ENCODE results near the gene HOXA13. TPM values are rescaled to one million over a fixed set of nuclear protein-coding genes. Genes with fewer than 3 reads are reported as not detected.

Gene HOXA13
- total RNA-seq, 1 donor from 2014 or later = 14.5 TPM

- TF ChIP-seq, protein P1, sequence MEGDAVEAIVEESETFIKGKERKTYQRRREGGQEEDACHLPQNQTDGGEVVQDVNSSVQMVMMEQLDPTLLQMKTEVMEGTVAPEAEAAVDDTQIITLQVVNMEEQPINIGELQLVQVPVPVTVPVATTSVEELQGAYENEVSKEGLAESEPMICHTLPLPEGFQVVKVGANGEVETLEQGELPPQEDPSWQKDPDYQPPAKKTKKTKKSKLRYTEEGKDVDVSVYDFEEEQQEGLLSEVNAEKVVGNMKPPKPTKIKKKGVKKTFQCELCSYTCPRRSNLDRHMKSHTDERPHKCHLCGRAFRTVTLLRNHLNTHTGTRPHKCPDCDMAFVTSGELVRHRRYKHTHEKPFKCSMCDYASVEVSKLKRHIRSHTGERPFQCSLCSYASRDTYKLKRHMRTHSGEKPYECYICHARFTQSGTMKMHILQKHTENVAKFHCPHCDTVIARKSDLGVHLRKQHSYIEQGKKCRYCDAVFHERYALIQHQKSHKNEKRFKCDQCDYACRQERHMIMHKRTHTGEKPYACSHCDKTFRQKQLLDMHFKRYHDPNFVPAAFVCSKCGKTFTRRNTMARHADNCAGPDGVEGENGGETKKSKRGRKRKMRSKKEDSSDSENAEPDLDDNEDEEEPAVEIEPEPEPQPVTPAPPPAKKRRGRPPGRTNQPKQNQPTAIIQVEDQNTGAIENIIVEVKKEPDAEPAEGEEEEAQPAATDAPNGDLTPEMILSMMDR (IDR thresholded peaks at IDR 0.05) = no peak
- no peak for TF ChIP-seq POLR2A (IDR thresholded peaks at IDR 0.05)
- no peak for TF ChIP-seq POLR2AphosphoS5 (IDR thresholded peaks at IDR 0.05; ENCODE audit: insufficient read depth in 1 of 2, low read depth in 1 of 2)
- Histone ChIP-seq H3K27me3 (no peaks in the 10 kb centered on the region), H3K4me3 (no peak overlapping the region), H3K36me3 (no peaks in the 10 kb centered on the region), H3K9me3 (no peaks in the 10 kb centered on the region), H3K27ac (no peak overlapping the region), H3K4me1 (peaks cover 8% of the 10 kb centered on the region)
- peak in 1 of 2 donors; percentile 52 for DNase-seq (ENCODE audit: extremely low spot score in 2 of 2)
- intact Hi-C loops (cut with DNase I) = no loop called here
Measured at GRCh38 chr7:27221201-27221797, 21.4 kb upstream of the HOXA13 start.

GRCh38 chr7:27220440-27220955, 20.6 kb upstream of the HOXA13 start:
- no peak overlapping the region for H3K27ac ChIP-seq
- TF ChIP-seq, protein P1 (IDR thresholded peaks at IDR 0.05) = no peak
- TF ChIP-seq POLR2A (IDR thresholded peaks at IDR 0.05) (no peak), POLR2AphosphoS5 (IDR thresholded peaks at IDR 0.05; ENCODE audit: insufficient read depth in 1 of 2, low read depth in 1 of 2) (no peak)
- no peaks in the 10 kb centered on the region for H3K36me3 ChIP-seq
- H3K27me3 ChIP-seq = no peaks in the 10 kb centered on the region
- intact Hi-C loops (cut with DNase I) = no loop called here
- no peaks in the 10 kb centered on the region for H3K9me3 ChIP-seq
- peak; percentile 55 to 62 for DNase-seq (ENCODE audit: extremely low spot score in 2 of 2)
- H3K4me1 ChIP-seq = peaks cover 4% of the 10 kb centered on the region
- H3K4me3 ChIP-seq = peak overlapping the region in 1 of 2 donors; percentile 10

DNA sequence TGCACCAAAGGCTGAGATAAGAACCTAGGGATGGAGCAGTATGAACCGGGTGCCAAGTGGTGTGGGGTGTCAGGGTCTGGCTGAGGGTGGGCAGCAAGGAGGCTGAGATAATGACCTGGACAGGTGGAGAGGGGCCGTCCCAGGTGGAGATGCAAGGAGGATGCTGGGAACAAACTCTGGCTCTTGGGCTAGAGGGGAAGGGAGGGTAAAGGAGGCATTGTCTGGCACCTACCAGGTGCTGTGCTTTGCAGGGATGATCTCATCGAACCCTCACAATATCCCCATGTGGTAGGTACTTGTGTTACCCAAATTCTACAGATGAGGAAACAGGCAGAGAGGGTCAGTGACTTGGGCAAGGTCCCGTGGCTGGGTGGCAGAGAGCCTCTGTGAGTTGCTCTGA, 19.9 kb upstream of the HOXA13 start:
- no peaks in the 10 kb centered on the region for H3K9me3 ChIP-seq
- H3K4me3 ChIP-seq = peak overlapping the region in 1 of 2 donors; percentile 10
- intact Hi-C loops (cut with DNase I) = no loop called here
- H3K27ac ChIP-seq = no peak overlapping the region
- H3K27me3 ChIP-seq = no peaks in the 10 kb centered on the region
- H3K4me1 ChIP-seq = no peaks in the 10 kb centered on the region
- DNase-seq (ENCODE audit: extremely low spot score in 2 of 2) = peak; percentile 58 to 67
- no peaks in the 10 kb centered on the region for H3K36me3 ChIP-seq
- TF ChIP-seq POLR2AphosphoS5 (IDR thresholded peaks at IDR 0.05; ENCODE audit: insufficient read depth in 1 of 2, low read depth in 1 of 2) (no peak), POLR2A (IDR thresholded peaks at IDR 0.05) (no peak)
- TF ChIP-seq, protein P1 (IDR thresholded peaks at IDR 0.05) = no peak

DNA sequence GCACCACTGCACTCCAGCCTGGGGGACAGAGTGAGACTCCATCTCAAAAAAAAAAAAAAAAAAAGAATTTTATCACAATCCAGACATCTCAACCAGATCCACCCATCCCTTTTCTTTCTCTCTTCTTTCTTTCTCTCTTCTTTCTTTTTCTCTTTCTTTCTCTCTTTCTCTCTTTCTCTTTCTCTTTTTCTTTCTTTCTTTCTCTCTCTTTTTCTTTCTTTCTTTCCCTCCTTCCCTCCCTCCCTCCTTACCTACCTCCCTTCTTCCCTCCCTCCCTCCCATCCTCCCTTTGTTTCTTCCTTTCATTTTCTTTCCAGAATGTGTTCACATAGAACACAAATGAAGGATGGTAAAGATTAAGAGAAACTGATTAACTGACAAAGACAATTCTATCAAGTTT, 18.1 kb upstream of the HOXA13 start:
- no peak for TF ChIP-seq POLR2AphosphoS5 (IDR thresholded peaks at IDR 0.05; ENCODE audit: insufficient read depth in 1 of 2, low read depth in 1 of 2)
- TF ChIP-seq, protein P1 (IDR thresholded peaks at IDR 0.05) = no peak
- TF ChIP-seq POLR2A (IDR thresholded peaks at IDR 0.05) = no peak
- H3K27ac ChIP-seq = no peak overlapping the region
- H3K27me3 ChIP-seq = no peaks in the 10 kb centered on the region
- DNase-seq (ENCODE audit: extremely low spot score in 2 of 2) = no peak
- H3K4me3 ChIP-seq = no peak overlapping the region
- no peaks in the 10 kb centered on the region for H3K9me3 ChIP-seq
- H3K4me1 ChIP-seq = peaks cover 12% of the 10 kb centered on the region
- H3K36me3 ChIP-seq = no peaks in the 10 kb centered on the region
- intact Hi-C loops (cut with DNase I) = no loop called here

GRCh38 chr7:27215356-27215755, 15.5 kb upstream of the HOXA13 start:
- Histone ChIP-seq H3K27ac (peak overlapping the region; percentile 76), H3K36me3 (no peaks in the 10 kb centered on the region), H3K27me3 (no peaks in the 10 kb centered on the region), H3K4me1 (peaks cover 32% of the 10 kb centered on the region), H3K9me3 (no peaks in the 10 kb centered on the region), H3K4me3 (no peak overlapping the region)
- no peak for TF ChIP-seq POLR2A (IDR thresholded peaks at IDR 0.05)
- TF ChIP-seq, protein P1 (IDR thresholded peaks at IDR 0.05) = no peak
- TF ChIP-seq POLR2AphosphoS5 (IDR thresholded peaks at IDR 0.05; ENCODE audit: insufficient read depth in 1 of 2, low read depth in 1 of 2) = no peak
- peak; percentile 34 to 72 for DNase-seq (ENCODE audit: extremely low spot score in 2 of 2)
- intact Hi-C loops (cut with DNase I) = no loop called here

Data from vagina (tissue), 2 donors.